GM21360 (cell line): ENCODE data around the gene CMC1.
A peak's percentile ranks its signal among the peaks of the same experiment; 100 is the strongest.
"Not testable (repeated sequence)": the region's sequence is repeated elsewhere in the genome, so short reads cannot be mapped to it uniquely, and the experiment has no call there.

Experiments
- ATAC-seq: cut with Tn5 transposase; IDR thresholded peaks from one replicate; pipeline ENCODE4 v1.9.1; 2021; ENCODE audit warnings: mild to moderate bottlenecking, moderate library complexity; ENCODE audit not compliant: unreplicated experiment

The CMC1 gene

GRCh38 chr3:28241221-28242160, at the start of gene CMC1:
TSS of gene CMC1 (plus strand) at chr3:28241619. CDS start at chr3:28241794, 175 bp downstream.
- ATAC-seq, result peak; percentile 99

- ATAC-seq, result no peak
Measured at GRCh38 chr3:28198161-28198560, 43.3 kb upstream of the CMC1 start.

DNA sequence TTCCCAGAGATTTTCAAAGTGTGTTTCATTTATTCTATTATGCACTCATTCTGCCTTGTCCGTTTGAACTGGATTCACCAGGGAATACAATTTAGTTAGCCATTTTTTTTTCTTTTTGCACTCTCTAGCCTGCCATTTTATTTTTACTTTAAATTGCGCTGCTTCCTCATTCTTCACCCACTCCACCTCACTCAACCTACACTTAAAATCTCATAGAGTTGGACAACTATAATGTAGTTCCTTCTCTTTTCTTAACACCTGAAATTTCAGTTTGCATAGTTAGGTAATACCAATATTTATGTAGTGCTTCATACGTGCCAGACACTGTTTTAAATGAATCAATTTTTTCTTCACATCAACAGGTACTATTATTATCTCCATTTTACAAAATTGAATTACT, 42.4 kb upstream of the CMC1 start:
- no peak for ATAC-seq

- not testable (repeated sequence) for ATAC-seq
Measured at GRCh38 chr3:28199643-28200042, 41.8 kb upstream of the CMC1 start.

GRCh38 chr3:28200366-28200848, 41.0 kb upstream of the CMC1 start:
- not testable (repeated sequence) for ATAC-seq

- no peak for ATAC-seq
Measured at GRCh38 chr3:28206479-28206878, 34.9 kb upstream of the CMC1 start.

- no peak for ATAC-seq
Measured at GRCh38 chr3:28207000-28207733, 34.3 kb upstream of the CMC1 start.

DNA sequence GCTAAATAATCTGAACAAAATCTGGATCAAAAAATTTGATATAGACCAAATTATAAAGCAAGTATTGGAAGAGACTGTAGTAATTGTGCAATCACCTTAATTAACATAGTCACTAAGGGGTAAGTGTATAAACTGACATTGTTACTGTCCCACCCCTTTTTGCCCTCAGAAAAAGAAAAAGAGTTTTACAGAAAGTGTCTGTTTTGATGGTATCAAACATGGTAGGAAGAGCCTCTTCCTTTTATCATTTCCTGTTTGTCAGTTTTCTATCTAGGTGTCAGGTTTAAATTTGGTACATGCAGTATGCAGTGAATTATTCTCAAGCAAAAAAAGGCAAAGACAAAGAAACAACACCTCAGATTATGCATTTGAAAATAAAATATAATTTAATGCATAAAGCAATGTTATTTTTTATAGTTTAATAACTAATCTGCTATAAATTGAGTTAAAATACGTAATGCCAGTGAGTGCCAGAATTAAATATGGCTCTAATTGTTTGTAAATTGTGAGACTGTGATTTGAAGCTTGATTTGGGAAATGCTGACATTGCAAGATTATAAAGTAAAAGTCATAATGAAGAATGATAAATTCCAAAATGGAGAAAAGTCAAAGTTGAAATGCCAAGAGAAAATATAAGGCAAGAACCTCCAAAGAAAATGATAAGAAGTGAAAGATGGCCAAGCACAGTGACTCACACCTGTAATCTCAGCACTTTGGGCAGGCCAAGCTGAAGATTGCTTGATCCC, 30.3 kb upstream of the CMC1 start:
- ATAC-seq, result no peak

GRCh38 chr3:28212681-28213080, 28.7 kb upstream of the CMC1 start:
- no peak for ATAC-seq

- ATAC-seq, result no peak
Measured at GRCh38 chr3:28215407-28215806, 26.0 kb upstream of the CMC1 start.

- ATAC-seq, result no peak
Measured at GRCh38 chr3:28218071-28218916, 23.1 kb upstream of the CMC1 start.

GRCh38 chr3:28218917-28219198, 22.6 kb upstream of the CMC1 start:
- no peak for ATAC-seq

DNA sequence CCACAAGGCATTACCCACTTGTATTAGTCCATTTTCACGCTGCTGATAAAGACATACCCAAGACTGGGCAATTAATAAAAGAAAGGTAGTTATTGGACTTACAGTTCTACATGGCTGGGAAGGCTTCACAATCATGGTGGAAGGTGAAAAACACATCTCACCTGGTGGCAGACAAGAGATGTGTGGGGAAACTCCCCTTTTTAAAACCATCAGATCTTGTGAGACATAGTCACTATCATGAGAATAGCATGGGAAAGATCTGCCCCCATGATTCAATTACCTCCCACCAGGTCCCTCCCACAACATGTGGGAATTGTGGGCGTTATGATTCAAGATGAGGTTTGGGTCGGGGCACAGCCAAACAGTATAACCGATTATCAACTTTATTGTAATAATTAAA, 17.0 kb upstream of the CMC1 start:
- ATAC-seq, result no peak

DNA sequence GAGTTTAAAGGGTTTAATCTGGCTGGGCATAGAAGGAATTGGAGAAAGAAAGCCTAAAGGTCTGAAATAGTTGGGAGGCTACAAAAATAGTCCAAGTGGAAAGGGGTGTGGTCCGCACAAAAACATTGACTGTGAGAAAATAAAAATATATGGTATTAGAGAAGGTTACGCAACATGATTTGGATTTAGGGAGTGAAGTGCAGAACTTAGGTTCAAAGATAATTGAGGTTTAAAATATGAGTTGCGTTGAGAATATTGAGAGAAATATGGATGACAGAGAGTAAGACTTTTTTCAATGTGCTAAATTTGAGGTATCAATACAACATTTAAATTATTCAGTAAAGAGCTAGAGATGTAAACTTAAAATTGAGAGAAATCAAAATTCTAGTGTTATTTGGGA, 15.4 kb upstream of the CMC1 start:
- no peak for ATAC-seq

DNA sequence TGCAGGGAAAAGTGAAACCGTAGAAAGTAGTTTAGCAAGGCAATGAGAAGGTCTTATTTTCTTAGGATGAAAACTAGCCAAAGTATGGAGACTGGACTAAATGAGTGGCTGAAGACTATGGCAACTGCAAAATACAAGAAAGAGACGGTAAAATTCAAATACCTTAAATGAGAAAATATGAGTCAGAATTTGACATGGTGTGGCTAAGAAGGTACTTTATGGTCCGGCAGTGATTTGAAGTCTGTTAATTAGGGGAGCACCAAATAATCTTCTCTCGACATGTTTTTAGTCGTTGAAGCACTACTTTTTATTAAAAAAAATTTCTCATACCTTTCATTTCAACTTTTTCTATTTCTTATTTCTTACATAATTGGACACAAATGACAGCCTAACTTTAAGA, 12.8 kb upstream of the CMC1 start:
- ATAC-seq, result no peak

DNA sequence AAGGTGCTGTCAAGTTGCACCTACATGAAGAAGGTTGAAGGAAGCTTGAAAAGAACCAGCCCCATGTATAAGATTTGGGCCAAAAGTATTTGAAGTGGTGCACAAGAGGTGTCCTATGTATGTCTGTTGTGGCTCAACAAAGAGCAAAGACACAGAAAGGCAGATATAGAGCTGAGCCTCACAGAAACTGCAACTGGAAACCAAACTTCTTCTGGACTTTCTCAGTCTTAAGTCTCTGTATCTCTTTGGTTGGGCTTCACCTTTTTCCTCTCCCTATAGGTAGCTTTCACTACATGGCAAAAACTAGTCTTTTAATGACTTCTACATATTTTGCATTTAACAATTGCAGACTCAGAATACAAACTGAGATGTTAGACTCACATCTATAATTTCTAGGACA, 8.8 kb upstream of the CMC1 start:
- peak; percentile 65 for ATAC-seq

- no peak for ATAC-seq
Measured at GRCh38 chr3:28234454-28234853, 7.0 kb upstream of the CMC1 start.

GRCh38 chr3:28239108-28239507, 2.3 kb upstream of the CMC1 start:
- ATAC-seq, result no peak

DNA sequence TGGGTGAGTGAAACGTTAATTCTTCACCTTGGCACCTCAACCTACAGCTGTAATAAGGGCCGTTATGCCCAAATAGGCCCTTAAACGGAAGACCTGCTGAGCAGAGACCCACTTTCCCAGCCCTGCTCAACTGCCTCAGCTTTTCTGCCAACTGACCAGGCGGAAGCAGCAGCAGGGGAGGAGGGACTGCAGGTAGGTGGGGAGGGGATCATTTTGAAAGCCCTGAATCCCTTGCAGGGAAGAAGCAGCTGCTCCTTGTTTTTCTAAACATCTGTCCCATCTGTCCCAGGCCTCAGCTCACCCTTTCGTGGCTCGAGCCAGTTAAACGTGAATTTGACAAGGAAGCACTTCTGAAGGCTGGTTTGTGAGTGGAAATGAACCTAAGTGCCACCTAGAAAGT, 978 bp upstream of the CMC1 start:
- ATAC-seq, result no peak

DNA sequence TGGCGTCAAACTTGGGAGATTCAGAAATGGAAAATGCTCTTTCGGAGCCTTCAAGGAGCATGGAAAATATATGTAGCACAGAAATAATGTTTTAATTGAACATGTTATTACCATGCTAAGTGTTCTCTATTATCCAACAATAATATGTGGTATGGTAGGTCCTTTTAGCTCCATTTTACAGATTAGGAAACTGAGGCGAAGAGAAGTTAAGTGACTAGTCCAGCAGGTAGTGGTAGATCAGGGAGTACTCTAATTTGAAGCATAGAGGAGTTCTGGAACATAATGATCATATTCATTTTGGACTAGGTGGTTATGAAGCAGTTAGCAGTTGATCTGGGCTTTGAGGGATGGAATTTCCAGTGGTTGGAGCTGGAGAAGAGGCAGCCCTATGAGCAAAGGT, 1.1 kb downstream of the CMC1 start:
- ATAC-seq, result no peak
